SW480 (cell line): ENCODE measurements around the gene KCNV2.

Experiments
- DNase-seq: peaks from one replicate; pipeline ENCODE4 v3.0.0-alpha.2; 2016; ENCODE audit warnings: low spot score

Gene KCNV2

GRCh38 chr9:2758898-2759510, 41.7 kb downstream of the KCNV2 start:
- no peak for DNase-seq

- no peak for DNase-seq
These were observed 44.1 kb downstream of the KCNV2 start for GRCh38 chr9:2761424-2761823.

GRCh38 chr9:2764353-2764752, 47.0 kb downstream of the KCNV2 start:
- DNase-seq: no peak

GRCh38 chr9:2765250-2765880, 48.1 kb downstream of the KCNV2 start:
- no peak for DNase-seq

GRCh38 chr9:2767800-2768677, 50.7 kb downstream of the KCNV2 start:
- DNase-seq: no peak

- no peak for DNase-seq
These were observed 53.8 kb downstream of the KCNV2 start for GRCh38 chr9:2771087-2771486.

GRCh38 chr9:2771661-2772060, 54.4 kb downstream of the KCNV2 start:
- no peak for DNase-seq

- no peak for DNase-seq
These were observed 60.1 kb downstream of the KCNV2 start for GRCh38 chr9:2777454-2777853.

GRCh38 chr9:2778816-2779215, 61.5 kb downstream of the KCNV2 start:
- DNase-seq: no peak
